ENCODE results near the gene MFSD6L.

The MFSD6L gene

GRCh38 chr17:8793649-8794048, 5.5 kb downstream of the MFSD6L start:
- DNase-seq (ENCODE audit: low read depth): no peak

GRCh38 chr17:8792646-8793045, 6.5 kb downstream of the MFSD6L start:
- no peak for DNase-seq (ENCODE audit: low read depth)

GRCh38 chr17:8791910-8792270, 7.3 kb downstream of the MFSD6L start:
- no peak for DNase-seq (ENCODE audit: low read depth)

GRCh38 chr17:8791248-8791909, 7.8 kb downstream of the MFSD6L start:
- DNase-seq (ENCODE audit: low read depth): no peak

GRCh38 chr17:8789743-8790142, 9.4 kb downstream of the MFSD6L start:
- DNase-seq (ENCODE audit: low read depth): no peak

GRCh38 chr17:8788998-8789397, 10.2 kb downstream of the MFSD6L start:
- no peak for DNase-seq (ENCODE audit: low read depth)

- DNase-seq (ENCODE audit: low read depth): peak; percentile 34
These were observed 13.4 kb downstream of the MFSD6L start for GRCh38 chr17:8785547-8786413.

GRCh38 chr17:8782176-8782575, 17.0 kb downstream of the MFSD6L start:
- no peak for DNase-seq (ENCODE audit: low read depth)

- DNase-seq (ENCODE audit: low read depth): no peak
These were observed 17.4 kb downstream of the MFSD6L start for GRCh38 chr17:8781776-8782175.

GRCh38 chr17:8776881-8777280, 22.3 kb downstream of the MFSD6L start:
- no peak for DNase-seq (ENCODE audit: low read depth)

GRCh38 chr17:8776248-8776647, 22.9 kb downstream of the MFSD6L start:
- DNase-seq (ENCODE audit: low read depth): no peak

GRCh38 chr17:8766731-8767130, 32.4 kb downstream of the MFSD6L start:
- no peak for DNase-seq (ENCODE audit: low read depth)

- no peak for DNase-seq (ENCODE audit: low read depth)
These were observed 37.2 kb downstream of the MFSD6L start for GRCh38 chr17:8762012-8762411.

GRCh38 chr17:8758137-8758596, 41.0 kb downstream of the MFSD6L start, which contains the start of gene SPDYE4:
TSS of gene SPDYE4 (minus strand) at chr17:8758546. CDS start at chr17:8758382, 164 bp downstream.
- DNase-seq (ENCODE audit: low read depth): no peak

- DNase-seq (ENCODE audit: low read depth): no peak
These were observed 42.0 kb downstream of the MFSD6L start for GRCh38 chr17:8757189-8757588.

GRCh38 chr17:8755590-8756255, 43.4 kb downstream of the MFSD6L start:
- DNase-seq (ENCODE audit: low read depth): no peak

GRCh38 chr17:8754890-8755289, 44.3 kb downstream of the MFSD6L start:
- no peak for DNase-seq (ENCODE audit: low read depth)

- no peak for DNase-seq (ENCODE audit: low read depth)
These were observed 45.2 kb downstream of the MFSD6L start for GRCh38 chr17:8753976-8754440.

GRCh38 chr17:8753136-8753975, 45.8 kb downstream of the MFSD6L start:
- no peak for DNase-seq (ENCODE audit: low read depth)

- DNase-seq (ENCODE audit: low read depth): no peak
These were observed 49.5 kb downstream of the MFSD6L start for GRCh38 chr17:8749616-8750015.

- no peak for DNase-seq (ENCODE audit: low read depth)
These were observed 51.4 kb downstream of the MFSD6L start for GRCh38 chr17:8747742-8748141.
